Fibroblast of skin of left quadriceps (primary cell): ENCODE measurements around the gene ZBTB43.
A peak's percentile ranks its signal among the peaks of the same experiment; 100 is the strongest.
"Not testable (repeated sequence)": the region's sequence is repeated elsewhere in the genome, so short reads cannot be mapped to it uniquely, and the experiment has no call there.

Experiments used
- DNase-seq, 2 experiments: peaks; one replicate each; pipeline ENCODE4 v3.0.0-alpha.2; 2013; ENCODE audit warnings: low read depth in 2 of 2

Gene ZBTB43

DNA sequence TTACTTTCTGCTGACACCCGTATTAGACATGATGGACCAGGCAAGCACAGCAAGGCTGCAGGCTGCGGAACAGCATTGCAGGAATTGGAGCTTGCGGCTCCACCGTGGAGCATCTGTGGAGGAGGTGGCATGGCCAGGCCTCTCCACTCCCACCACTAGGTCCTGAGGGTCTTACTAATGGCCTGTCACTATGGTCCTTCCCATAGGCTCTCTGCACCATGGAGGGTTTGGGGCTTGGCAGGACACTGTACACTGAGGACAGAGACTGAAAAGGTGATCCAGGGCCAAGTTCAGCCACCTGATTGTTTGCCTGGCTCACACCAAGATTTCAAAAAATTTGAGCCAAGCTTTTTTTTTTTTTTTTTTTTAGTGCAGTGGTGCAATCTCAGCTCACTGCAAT is 14.3 kb upstream of the ZBTB43 start:
- DNase-seq, result no peak

DNA sequence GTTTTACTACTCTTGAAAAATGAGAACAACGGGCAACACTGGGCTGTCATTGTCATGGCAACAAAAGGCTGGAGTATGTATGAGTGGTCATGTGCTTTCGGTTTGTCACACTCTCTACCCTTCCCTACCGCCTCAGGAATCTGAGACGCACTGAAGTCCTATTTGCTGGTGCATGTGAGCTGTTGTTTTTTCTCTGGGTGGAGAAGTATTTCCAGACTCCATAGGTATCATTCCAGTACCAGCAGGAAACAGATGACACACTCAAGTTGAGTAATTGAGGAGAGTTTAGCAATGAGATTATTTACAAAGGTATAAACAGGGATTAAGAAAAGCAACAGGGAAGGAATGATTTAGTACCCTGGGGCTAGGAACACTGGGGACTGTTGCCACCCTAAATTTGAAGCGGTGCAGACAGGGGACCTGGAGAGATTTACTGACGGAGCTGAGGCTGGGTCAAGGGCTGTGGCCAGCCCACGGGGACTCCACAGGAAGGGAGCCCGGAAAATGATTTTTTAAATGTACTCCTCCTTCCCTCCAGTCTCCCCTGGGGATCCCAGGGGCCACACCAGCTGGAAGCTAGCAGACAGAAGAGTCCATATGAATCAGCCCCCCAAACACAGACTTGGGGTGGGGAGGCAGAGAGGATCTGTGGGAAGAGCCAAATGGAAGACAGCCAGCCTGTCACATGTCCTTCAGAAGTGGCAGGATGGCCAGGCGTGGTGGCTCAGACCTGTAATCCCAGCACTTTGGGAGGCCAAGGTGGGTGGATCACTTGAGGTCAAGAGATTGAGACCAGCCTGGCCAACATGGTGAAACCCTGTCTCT is 13.2 kb upstream of the ZBTB43 start:
- peak in 1 of 2 experiments; percentile 16 for DNase-seq

DNA sequence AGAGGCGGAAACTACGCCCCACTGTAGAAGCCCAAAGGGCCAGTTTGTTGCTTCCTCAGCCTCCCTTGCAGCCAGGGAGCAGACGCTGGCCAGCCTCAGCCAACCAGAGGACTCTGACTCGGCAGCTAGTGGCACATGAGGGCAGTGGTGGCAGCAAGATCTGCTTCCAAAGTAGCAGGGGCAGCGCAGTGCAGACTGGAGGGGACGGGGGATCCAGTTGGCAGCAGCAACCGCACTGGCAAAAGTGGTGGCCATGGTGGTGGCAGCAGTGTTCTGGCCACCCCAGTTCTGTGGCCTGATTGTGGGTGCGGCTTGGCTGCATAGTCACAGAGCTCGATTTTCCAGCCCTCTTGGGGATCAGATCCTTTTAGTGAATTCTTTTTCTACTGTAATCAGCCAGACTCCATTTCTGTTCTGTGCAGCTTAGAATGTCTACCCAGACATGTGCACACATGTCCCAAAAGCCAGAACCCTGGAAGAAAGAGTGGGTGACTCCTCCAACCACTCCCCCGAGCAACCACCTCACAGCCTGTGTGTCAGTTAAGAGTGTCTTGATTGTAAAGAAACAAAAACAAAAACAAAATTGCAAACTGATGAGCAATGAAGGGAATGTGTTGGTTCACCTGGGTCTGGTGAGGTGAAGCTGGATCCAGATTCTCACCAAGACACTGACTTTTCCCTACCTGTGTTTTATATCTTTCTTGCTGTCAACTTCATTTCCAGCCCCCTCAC is 11.0 kb upstream of the ZBTB43 start:
- DNase-seq, result no peak

DNA sequence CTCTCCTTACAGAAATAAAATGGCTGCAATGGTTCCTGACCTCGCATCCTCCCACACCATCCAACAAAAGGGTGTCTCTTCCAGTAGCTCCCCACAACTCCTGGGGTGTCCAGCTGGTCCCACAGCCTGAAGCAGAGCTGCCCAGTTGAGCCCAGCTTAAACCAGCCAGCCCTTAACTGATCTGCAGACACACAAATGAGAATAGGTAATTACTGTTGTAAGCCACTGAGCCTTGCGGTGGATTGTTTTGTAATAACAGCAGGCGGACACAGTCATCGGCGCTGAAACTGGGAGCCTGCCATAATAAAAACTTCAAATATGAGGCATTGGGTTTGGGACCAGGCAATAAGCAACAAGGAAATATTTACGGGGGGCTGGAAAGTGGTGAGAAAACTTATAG is 10.4 kb upstream of the ZBTB43 start:
- DNase-seq, result no peak

DNA sequence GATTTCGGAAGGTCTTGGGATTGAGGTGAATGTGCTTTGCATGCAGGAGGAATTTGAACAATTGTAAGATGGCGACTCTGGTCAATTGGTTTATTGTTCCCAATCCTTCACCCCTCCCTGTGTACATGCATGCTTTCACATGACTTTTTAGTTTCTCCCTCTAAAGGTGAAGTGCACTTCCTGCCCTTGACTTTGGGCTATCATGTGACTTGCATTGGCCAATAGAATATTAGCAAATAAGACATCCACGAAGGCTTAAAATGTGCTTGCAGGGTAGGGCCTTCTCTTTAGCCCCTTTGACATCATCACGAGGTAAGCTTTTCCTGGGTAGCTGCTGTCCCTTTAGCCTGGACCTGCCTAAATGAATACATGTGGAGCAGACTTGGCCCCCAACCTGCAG is 8.1 kb upstream of the ZBTB43 start:
- no peak for DNase-seq

DNA sequence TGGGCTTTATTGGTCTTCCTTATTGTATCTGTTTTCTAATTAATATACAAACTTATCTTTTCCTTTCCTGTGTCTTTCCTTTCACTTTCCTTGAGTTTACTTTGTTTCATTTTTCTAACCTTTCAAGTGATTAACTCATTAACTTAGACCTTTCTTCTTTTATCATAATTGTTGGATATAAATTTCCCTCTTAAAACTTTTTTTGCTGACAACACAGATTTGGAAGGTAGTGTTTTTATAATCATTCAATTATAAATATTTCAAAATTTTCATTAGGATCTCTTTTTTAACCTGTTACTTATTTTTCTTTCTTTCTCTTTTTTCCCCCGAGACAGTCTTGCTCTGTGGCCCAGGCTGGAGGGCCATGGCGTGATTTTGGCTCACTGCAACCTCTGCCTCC is 6.9 kb upstream of the ZBTB43 start:
- no peak for DNase-seq

DNA sequence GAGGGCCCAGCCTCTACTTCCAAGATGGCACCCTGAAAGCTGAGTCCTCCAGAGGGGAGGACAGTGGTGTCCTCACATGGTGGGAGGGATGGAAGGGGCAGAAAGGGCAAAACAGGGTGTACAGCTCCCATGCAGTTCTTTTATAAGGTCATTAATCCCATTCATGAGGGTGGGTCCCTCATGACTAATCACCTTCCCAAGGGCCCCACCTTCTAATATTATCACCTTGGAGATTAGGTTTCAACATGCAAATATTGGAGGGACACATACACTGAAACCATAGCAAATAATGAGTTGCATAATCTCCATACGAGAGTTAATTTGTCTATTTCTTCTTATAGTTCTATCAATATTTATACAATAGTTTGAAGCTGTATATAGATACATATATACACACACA is 5.8 kb upstream of the ZBTB43 start:
- no peak for DNase-seq

DNA sequence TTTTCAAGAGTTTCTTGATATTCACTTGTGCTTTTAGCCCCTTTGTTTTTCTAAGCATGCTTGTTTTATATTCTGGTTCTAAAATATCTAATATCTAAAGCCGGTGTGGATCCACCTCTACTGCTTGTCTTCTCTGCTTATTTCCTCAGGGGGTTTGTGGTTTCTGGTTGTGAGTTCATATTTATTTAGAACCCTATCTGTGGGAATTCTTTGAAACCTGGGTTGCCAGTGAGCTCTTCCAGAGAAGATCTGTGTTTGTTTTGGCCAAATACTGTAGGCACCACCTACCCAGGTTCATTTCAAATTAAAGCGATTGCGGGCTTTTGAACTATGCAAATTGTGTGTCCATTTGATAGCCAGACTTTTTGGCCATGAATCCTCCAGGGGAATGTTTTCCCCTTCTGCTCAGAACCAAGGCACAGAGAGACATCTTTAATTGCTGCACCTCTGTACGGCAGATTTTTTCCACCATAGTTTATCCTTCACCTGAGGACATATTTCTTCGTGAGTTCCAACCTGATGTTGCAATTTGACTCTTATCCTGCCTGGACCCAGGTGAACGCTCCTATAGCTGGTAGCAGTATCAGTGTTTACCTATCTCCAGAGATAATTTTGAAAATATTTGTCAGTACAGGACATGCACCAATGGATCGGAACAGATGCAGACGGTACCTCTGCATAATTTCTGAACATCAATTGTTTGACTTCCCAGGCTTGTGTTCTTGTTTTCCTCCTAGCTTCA is 2.4 kb upstream of the ZBTB43 start:
- DNase-seq, result no peak

DNA sequence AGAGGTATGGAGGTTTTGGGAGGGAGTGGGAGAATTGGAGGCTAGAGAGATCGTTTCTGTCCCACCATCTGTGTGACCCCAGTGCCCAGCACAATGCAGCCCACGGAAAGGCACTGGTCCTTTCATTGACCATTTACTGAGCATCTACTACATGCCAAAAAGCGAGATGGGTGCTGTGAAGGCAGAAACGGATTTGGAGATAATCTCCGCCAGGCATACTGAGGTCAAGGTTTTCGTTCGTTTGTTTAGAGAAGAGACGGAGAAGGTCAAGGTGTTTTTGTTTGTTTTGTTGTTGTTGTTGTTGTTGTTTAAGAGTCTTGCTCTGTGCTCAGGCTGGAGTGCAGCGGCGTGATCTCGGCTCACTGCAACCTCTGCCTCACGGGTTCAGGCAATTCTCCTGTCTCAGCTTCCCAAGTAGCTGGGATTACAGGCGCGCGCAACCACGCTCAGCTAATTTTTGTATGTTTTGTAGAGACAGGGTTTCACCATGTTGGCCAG is 593 bp upstream of the ZBTB43 start:
- no peak for DNase-seq

DNA sequence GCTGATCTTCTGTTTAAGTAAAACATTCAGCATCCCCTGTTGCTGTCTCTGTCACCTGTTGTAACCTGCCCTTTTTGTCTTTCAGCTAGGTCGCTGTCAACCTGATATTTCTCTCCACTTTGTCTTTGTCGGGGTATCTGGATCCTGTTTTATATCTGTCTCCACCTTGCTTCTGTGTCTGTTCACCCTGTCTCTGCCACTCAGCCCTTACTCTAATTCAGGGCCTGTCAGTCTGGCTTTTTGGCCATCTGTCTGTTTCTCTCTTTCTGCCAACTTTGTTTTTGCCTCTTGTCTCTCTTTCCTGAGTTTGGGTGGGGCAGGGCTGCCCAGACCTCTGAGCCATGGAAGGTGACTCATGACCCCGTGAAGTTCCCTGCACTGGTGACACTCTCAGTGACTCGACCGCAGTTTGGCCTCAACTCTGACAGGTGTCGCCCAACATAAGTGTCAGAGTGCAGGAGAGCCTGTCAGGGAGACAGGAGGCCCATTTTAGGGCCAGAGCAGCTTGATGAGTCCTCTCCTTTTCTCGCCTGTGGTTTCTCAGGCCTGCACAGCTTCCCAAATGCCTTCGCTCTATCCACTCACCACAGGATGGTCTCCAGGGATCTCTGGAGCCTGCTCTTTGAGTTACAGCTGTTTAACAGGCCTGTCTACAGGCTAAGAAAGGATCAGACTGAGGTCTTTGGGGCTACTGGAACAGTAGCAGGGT is 868 bp downstream of the ZBTB43 start:
- peak; percentile 64 for DNase-seq

DNA sequence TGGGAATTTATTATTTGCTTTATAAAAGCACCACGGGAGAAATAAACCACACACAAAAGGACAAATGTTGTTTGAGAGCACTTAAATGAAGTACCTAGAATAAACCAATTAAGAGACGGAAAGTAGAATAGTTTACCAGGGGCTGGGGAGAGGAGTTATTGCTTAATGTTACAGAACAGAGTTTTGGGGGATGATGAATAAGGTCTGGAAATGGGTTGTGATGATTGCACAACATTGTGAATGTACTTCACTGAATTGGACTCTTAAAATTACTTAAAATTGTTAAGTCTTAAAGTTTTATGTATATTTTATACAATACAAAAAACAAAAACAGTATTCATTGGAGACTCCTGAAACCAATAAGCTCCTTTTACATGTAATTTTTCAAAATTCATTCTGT is 1.5 kb downstream of the ZBTB43 start:
- no peak for DNase-seq

DNA sequence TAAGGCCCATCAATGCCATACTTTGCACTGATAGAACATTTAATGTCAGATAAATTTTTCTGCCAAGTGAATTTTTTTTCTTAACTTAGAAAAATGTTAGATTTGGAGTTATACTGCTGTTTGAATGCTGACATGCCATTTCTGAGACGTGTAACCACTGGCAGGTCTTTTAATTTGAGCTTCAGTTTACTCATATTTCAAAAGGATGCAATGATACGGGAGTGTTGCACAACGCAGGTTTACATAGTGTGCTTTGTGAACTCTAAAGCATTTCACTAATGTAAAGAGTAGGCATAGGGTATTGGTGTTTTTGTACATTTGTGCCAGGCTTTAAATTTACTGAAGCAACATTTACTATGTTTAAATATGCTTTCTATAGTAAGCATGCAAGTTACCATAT is 4.2 kb downstream of the ZBTB43 start:
- no peak for DNase-seq

DNA sequence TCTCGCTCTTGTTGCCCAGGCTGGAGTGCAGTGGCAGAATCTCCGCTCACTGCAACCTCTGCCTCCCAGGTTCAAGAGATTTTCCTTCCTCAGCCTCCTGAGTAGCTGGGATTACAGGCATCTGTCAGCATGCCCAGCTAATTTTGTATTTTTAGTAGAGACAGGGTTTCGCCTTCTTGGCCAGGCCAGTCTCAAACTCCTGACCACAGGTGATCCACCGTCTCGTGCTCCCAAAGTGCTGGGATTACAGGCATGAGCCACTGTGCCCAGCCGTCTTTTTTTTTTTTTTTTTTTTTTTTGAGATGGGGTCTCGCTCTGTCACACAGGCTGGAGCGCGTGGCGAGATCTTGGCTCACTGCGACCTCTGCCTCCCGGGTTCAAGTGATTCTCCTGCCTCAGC is 5.4 kb downstream of the ZBTB43 start:
- DNase-seq, result not testable (repeated sequence)

DNA sequence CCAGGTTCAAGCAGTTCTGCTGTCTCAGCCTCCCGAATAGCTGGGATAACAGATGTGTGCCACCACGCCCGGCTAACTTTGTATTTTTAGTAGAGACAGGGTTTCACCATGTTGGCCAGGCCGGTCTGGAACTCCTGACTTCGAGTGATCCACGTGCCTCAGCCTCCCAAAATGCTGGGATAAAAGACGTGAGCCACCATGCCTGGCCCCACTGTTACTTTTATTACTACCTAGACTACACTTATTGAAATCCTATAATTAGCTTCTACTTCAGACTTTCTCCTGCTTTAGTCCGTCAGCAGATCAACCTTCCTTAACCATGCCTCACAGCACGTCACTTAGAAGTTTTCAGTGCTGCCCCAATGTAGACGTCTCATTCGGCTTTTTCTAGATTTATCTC is 8.2 kb downstream of the ZBTB43 start:
- DNase-seq, result no peak

DNA sequence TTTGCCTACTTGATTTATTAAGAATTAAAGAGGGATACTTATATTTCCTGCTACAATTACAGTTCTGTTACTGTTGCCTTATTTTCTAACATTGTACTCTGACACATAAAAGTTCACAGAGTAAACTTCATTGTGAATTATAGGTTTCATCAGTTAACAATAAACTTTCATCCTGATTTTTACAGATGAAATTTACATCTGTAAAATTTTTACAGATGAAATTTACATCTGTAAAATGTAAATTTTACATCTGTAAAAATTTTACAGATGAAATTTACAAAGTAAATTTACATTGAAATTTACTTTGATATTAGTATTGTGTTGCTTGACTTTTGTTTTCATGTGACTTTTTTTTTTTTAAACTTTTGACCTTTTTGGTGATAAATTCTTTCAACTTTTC is 9.3 kb downstream of the ZBTB43 start:
- DNase-seq, result no peak

DNA sequence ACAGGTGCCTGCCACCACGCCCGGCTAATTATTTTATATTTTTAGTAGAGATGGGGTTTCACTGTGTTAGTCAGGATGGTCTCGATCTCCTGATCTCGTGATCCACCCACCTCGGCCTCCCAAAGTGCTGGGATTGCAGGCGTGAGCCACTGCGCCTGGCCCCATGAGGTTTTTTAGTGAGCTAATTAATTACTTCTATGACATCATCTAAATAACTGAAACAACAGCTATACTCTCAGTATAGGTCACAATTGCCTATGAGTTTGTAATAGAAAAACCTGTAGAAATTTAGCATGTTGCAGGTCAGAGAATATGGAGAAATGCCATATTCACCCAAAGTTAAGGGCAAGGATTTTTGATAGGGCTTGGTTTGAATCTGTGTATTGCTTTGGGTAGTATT is 12.8 kb downstream of the ZBTB43 start:
- not testable (repeated sequence) for DNase-seq

DNA sequence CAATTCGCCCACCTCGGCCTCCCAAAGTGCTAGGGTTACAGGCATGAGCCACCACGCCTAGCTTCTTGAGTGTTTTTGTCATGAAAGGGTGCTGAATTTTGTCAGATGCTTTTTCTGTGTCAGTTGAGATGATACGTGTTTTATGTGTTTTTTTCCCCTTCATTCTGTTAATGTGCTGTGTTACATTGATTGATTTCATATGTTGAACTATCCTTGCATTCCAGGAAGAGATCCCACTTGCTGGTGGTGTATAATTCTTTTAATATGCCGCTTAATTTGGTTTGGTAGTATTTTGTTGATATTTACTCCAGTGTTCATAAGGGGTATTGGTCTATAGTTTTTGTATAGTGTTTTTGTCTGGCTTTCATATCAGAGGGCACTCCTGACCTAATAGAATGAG is 13.6 kb downstream of the ZBTB43 start:
- DNase-seq, result no peak

DNA sequence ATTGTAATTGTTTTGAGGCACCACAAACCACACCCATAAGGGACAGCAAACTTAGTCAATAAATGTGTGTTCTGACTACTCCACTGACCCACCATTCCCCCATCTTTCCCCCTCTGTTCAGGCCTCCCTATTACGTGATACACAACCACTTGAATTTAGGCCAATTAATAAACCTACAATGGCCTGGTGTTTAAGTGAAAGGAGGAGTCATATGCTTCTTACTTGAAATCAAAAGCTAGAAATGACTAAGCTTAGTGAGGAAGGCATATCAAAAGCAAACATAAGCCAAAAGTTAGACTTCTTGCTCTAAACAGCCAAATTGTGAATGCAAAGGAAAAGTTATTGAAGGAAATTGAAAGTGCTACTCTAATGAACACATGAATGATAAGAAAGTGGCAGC is 14.6 kb downstream of the ZBTB43 start:
- no peak for DNase-seq

DNA sequence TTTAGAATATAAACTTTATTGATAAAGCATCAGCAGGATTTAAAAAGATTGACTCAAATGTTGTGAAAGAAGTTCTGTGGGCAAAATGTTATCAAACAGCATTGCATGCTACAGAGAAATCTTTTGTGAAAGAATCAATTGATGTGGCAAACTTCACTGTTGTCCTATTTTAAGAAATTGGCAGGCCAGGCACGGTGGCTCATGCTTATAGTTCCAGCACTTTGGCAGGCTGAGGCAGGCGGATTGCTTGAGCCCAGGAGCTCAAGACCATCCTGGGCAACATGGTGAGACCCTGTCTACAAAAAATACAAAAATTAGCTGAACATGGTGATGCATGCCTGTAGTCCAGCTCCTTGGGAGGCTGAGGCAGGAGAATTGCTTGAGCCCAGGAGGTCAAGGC is 17.4 kb downstream of the ZBTB43 start:
- no peak for DNase-seq

DNA sequence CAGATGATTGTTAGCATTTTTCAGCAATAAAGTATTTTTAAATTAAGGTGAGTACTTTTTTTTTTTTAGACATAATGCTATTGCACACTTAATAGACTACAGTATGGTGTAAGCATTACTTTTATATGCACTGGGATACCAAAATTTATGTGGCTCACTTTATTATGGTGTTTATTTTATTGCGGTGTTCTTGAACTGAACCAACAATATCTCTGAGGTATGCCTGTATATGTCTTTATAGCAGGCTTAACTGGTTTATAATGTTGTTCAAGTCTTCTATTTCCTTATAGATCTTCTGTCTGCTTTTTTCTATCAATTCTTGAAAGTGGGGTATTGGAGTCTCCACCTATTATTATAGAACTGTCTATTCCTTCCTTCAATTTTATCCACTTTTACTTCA is 18.0 kb downstream of the ZBTB43 start:
- no peak for DNase-seq

DNA sequence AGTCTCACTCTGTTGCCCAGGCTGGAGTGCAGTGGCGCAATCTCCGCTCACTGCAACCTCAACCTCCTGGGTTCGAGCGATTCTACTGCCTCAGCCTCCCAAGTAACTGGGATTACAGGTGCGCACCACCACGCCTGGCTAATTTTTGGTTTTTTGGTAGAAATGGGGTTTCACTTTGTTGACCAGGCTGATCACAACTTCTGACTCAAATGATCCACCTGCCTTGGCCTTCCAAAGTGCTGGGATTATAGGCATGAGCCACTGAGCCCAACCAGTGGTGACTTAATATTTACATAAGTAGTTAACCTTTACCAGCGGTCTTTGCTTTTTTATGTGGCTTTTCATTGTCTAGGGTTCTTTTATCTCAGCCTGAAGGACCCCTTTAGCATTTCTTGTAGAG is 19.2 kb downstream of the ZBTB43 start:
- DNase-seq, result not testable (repeated sequence)

DNA sequence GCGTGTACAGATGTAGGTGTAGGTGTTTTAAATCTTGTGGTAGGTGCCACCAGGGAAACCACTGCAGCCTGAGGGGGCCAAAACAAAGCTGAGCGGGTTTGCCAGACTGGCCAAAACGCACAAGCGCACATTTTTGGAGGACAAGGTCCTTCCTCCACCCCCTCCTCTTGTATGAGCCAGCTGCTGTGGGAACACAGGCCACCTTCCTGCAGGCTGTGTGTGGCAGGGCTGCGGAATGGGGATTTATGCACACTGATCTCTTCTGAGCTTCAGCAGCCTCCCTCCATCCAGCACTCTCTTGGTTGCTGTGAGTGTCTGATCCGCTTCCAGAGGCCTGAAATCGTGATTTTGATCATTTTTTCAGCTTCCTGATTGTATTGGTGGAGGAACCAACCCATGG is 22.4 kb downstream of the ZBTB43 start:
- no peak for DNase-seq
